Activated naive CD4-positive, alpha-beta T cell treated with Interleukin-2 at 50 U/mL for 16 hours (primary cell): ENCODE results near the gene EIF4E1B.
"Not testable (repeated sequence)": the region's sequence is repeated elsewhere in the genome, so short reads cannot be mapped to it uniquely, and the experiment has no call there.

ENCODE experiments used
- DNase-seq: peaks from one replicate; pipeline ENCODE4 v3.0.0-alpha.2; 2020

Gene EIF4E1B

DNA sequence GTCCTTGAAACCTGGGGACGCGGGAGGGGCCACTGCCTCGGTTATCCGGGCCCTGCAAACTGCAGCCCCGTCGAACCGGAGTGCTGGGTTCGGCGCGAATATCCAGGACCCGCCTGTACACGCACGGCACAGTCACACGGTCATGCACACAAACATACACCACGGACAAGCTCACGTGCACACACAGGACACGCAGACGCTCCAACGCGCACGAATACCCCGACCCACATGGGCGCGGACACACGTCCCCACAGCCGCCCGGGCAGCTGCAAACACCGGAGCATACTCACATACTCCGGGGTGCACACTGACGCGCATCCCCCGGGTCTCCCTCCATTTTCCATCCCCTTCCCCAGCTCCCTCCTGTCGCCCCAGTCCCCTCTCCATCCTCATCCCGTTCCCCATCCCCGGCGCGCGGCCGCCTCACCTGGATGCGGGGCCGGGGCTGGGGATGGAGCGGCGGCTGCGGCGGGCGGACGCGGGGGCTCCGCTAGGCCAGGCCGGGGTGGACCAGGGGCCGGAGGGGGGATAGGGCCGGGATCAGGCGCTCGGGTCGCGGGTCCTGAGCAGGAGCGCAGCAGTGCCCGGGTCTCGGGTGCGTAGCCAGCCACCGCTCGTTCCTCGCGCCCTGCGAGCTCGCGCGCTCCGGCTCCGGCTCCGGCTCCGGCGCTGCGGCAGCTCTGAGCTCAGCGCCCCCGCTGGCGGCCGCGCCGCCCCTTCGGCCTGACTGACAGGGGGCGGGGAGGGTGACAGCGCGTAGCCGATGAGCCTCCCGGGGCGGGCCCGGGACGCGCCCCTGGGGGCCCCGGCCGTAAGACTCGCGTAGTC, at the start of gene EIF4E1B, which contains the start of gene SNCB:
Gene EIF4E1B, plus strand, starts transcription at position 823 of the 828 bp plus-strand sequence. CDS start 12,113 bp downstream, outside the sequence.
Gene SNCB, minus strand, starts transcription at position 682 of the 828 bp plus-strand sequence. CDS start 880 bp downstream, outside the sequence.
- peak; percentile 52 for DNase-seq

DNA sequence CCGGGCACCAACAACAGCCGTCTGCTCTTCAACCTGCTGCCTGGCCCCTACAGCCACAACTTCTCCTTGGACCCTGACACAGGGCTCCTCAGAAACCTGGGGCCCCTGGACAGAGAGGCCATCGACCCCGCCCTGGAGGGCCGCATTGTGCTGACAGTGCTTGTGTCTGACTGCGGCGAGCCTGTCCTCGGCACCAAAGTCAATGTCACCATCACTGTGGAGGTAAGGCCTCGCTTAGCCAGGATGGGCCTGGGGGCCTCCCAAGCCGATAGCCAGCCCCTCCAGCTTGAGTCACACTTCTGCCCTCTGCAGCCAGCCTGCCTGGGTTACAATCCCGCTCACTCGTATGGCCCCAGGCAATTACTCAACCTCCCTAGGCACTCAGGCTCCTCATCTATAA, 49.1 kb upstream of the EIF4E1B start:
- DNase-seq = no peak

DNA sequence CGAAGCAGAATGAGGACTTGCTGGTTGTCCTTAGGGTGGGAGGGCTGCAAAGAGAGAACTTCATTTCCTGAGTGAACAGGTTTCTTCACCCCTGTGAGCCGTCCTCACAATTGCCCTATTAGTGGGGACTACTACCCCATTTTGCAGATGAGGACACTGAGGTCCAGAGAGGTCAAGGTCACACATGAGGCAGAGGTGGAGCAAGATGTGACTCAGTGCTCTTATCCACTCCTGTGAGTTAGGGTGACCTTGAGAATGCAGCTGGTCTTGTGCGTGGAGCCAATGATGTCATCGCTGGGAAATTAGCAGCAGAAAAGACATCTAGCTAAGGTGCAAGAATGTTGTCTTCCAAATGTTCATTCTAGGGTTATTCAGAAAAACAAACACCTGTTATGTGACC, 47.4 kb upstream of the EIF4E1B start:
- no peak for DNase-seq

GRCh38 chr5:176587398-176587797, 43.1 kb upstream of the EIF4E1B start:
- DNase-seq = no peak

GRCh38 chr5:176588297-176588696, 42.2 kb upstream of the EIF4E1B start:
- DNase-seq = no peak

DNA sequence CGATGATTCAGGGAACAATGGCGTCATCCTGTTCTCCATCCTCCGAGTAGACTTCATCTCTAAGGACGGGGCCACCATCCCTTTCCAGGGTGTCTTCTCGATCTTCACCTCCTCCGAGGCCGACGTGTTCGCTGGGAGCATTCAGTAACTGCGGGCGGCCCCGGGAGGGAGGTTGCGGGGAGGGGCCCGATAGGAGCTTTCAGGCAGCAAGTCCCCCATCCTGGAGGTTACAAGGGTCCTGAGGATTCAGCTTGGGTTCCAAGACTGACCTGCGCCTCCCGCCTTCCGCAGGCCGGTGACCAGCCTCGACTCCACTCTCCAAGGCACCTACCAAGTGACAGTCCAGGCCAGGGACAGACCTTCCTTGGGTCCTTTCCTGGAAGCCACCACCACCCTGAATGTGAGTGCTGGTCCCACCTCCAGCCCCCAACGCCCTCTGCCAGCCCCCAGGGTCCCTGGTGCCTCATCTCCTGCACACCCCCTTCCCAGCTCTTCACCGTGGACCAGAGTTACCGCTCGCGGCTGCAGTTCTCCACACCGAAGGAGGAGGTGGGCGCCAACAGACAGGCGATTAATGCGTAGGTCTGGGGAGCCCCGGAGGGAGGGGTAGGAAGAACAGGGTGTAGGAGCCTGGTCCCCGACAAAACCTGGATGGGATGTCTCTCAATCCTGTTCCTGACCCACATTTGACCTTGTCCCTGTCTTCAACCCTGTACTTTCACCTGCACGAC, 41.3 kb upstream of the EIF4E1B start:
- no peak for DNase-seq

GRCh38 chr5:176590035-176590717, 40.3 kb upstream of the EIF4E1B start:
- no peak for DNase-seq

DNA sequence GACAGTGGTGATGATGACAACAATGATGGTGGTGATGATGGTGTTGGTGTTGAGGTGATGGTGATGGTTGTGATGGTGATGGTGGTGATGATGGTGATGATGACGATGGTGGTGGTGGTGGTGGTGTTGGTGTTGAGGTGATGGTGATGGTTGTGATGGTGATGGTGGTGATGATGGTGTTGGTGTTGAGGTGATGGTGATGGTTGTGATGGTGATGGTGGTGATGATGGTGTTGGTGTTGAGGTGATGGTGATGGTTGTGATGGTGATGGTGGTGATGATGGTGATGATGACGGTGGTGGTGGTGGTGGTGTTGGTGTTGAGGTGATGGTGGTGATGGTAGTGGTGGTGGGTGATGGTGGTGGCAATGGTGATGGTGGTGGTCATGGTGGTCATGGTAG, 38.8 kb upstream of the EIF4E1B start:
- DNase-seq = not testable (repeated sequence)

DNA sequence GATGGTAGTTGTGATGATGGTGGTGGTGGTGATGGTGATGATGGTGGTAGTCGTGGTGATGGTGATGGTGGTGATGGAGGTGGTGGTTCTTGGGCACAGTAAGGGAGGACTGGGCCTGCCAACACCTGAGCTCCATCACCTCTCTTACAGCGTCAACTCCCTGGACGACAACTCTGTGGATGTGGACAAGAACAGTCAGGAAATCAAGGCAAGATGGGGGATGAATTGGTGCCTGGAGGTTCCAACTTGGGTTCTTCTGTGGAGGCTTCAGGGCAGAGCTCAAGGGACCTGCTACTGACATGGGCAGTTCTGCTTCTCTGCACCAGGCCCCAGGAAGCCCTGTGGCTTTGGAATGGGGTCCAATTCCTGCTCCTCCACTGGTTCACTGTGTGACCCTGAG, 37.9 kb upstream of the EIF4E1B start:
- no peak for DNase-seq

GRCh38 chr5:176593273-176593869, 37.1 kb upstream of the EIF4E1B start:
- DNase-seq = no peak

- DNase-seq = no peak
Measured at GRCh38 chr5:176594554-176594953, 35.9 kb upstream of the EIF4E1B start.

- DNase-seq = no peak
Measured at GRCh38 chr5:176595386-176595943, 35.0 kb upstream of the EIF4E1B start.

GRCh38 chr5:176596069-176596644, 34.3 kb upstream of the EIF4E1B start:
- no peak for DNase-seq

DNA sequence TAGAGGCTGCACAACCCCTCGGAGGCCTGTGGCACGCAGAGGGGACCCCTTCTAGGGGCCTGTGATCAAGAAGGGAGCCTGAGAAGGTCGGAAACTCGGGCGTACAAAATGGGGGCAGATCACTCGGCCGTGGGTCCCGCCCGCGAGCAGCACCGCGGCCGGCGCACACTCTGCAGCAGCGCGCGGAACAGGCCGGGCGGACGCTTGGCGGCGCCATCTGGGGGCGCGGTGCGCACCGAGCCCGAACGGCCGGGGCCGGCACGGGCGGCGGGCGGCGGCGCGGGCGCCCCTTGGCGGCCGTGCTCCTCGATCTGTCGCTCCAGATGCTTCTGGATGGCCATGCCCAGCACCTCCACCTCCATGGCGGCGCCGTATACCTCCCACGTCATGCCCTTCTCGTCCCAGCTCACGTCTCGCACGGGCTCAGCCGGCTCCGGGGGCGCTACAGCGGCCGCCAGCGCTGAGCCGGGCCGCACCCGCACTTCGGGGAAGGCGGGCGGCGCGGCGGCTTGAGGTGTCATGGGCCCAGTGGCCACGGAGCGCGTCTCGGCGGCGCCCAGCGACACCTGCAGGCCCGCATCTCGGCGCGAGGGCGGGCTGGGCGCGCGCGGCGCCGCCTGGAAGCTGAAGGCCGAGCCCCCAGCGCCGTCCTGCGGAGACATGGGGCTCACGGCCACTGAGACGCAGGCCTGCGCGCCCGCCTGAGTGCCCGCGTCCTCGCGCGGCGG, 33.6 kb upstream of the EIF4E1B start:
- DNase-seq = peak; percentile 69

GRCh38 chr5:176597417-176598389, 32.8 kb upstream of the EIF4E1B start:
- DNase-seq = no peak

DNA sequence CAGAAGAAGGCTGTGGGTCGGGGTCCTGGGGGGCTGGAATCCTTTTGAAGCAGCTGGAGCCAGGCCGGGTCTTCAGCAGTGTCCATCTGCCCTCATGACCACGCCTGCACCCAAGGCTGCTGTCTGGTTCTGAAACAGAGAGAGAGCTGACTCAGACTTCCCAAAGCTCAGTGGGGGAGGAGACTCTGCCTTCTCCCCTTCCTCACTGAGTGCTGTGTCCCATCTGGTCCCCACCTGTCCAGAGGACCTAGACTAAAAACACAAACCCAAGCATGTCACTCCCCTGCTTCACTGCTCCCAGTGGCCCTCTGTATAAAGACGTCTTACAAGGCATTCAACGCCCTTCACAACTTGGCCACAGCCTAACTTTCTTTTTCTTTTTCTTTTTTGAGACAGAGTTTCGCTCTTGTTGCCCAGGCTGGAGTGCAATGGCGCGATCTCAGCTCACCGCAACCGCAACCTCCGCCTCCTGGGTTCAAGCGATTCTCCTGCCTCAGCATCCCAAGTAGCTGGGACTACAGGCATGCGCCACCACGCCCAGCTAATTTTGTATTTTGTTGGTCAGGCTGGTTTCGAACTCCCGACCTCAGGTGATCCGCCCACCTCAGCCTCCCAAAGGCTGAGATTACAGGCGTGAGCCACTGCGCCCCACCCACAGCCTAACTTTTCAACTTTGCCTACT, 30.6 kb upstream of the EIF4E1B start:
- not testable (repeated sequence) for DNase-seq

GRCh38 chr5:176601901-176602482, 28.5 kb upstream of the EIF4E1B start:
- DNase-seq = no peak

- no peak for DNase-seq
Measured at GRCh38 chr5:176603091-176603490, 27.4 kb upstream of the EIF4E1B start.

- DNase-seq = no peak
Measured at GRCh38 chr5:176606032-176606431, 24.4 kb upstream of the EIF4E1B start.
